Right cardiac atrium (tissue), 5 donors: ENCODE measurements around the gene SLC6A9. TPM values are rescaled to one million over a fixed set of nuclear protein-coding genes. Genes with fewer than 3 reads are reported as not detected.

ENCODE experiments used
- ATAC-seq, 2 donors: fragments of 200-7000 bp; cut with Tn5 transposase; one replicate each; pipeline versions ENCODE4 v1.8.0 to v1.9.1; 2020; ENCODE audit warnings: moderate library complexity in 2 of 2, mild to moderate bottlenecking in 1 of 2
- DNase-seq, 3 donors: peaks; one replicate each; pipeline ENCODE4 v3.0.0-alpha.2; 2020
- H3K27ac ChIP-seq: one replicate; pipeline ENCODE4 v1.5.1; 2013; ENCODE audit warnings: mild to moderate bottlenecking, low read length, control low read depth, moderate library complexity
- H3K27me3 ChIP-seq: one replicate; pipeline ENCODE4 v1.6.1; 2013; ENCODE audit not compliant: control insufficient read depth, insufficient read depth
- H3K4me1 ChIP-seq: one replicate; pipeline ENCODE4 v1.6.1; 2013; ENCODE audit warnings: low read length; ENCODE audit not compliant: control insufficient read depth, insufficient read depth
- H3K4me3 ChIP-seq: one replicate; pipeline ENCODE4 v1.5.1; 2013; ENCODE audit warnings: low read length, control low read depth
- H3K9me3 ChIP-seq: one replicate; pipeline ENCODE4 v1.6.1; 2013; ENCODE audit warnings: low read length; ENCODE audit not compliant: control insufficient read depth
- WGBS: extraction: QIAGEN DNeasy Blood & Tissue Kit; methylation state at CpG from one replicate; pipeline ENCODE4 v1.1.7; 2013; 5-methylcytosine and 5-hydroxymethylcytosine counted together
- intact Hi-C, 4 donors: fragments of 100-400 bp; cut with DNase I; formaldehyde crosslinking; loops; one replicate each; pipeline versions ENCODE4 v1.11.0 to v1.14.0; 2022 to 2023
- polyA plus RNA-seq: library from polyadenylated mRNA; stranded (reverse); fragments of 200-250 nt; gene quantifications from one replicate; pipeline ENCODE4 v1.2.3, GENCODE V29; 2013
- total RNA-seq, 4 donors: library from RNA; stranded (reverse); fragmentation: NEBNext Ultra II Directional; extraction: Animal tissue kit (Norgen Biotek cat#: 25700); gene quantifications; one replicate each; pipeline ENCODE4 v1.2.1, GENCODE V29; 2021
- donor health status: healthy with polysubstance abuse.
- donor health status: DM: no; HTN: yes; CAD: no.
- donor health status: DM: no; HTN: no; CAD: no.
- donor health status: DM: no; HTN: yes; CAD: no; lungs with severe emphysema.
- donor health status: DM: yes; HTN: yes; CAD: no.

Gene SLC6A9
- total and polyA plus RNA-seq, 5 donors, result 0.95 to 1.6 (median 1.1) TPM

DNA sequence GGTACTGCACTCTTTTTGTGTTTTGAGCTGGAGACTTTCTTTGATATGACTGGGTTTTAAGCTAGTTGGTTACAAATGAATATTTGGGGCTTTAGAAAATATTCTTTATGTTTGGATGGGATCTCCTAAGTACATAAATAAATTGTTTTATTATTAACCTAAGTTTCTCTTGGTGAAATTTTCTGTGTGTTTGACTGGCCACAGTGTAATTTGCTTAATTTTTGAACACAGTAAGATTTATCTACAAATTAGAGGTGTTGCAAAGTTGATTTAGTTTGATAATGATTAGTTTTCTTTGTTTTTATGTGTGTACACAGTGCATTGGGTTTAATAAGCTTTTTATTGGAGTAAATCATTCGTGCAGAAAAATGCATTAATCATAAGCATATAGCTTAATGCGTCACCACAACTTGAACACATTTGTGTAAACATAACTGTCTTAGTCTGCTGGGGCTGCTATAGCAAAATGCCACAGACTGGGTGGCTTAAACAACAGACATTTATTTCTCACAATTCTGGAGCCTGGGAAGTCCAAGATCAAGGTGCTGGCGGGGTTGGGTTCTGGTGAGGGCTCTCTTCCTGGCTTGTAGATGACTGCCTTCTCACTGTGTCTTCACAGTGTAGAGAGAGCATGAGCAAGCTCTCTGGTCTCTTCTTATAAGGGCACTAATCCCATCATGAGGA, 17.4 kb upstream of the SLC6A9 start:
- intact Hi-C loops, result loop anchor here in 1 of 4 donors (5.0 kb wide), 1 partner anchor 46 kb away; no protein-coding TSS in a partner anchor

DNA sequence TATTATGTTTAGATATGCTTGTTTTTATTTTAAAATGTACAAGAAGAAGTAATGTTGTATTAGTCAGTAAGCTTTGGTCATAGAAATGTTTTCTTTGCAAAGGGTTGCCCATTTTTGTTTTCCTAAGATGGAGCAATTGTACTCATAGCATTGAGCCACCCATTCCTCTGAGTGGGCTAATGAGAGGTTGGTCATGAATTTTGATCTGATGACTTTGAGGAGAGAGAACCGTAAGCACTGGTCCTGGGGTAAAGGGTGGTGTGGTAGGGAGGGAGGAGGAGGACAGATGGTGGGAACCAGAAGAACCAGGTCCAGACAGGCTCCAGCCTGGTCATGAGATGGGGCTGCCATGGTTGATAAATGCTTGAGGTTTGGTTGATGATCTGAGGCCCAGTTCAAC, 15.9 kb upstream of the SLC6A9 start:
- 86% methylated on average over 1 of the region's 1 CpG for WGBS
- H3K27ac ChIP-seq, result no peak overlapping the region
- no peak for ATAC-seq

More for the DNA sequence above, 17.4 kb upstream of the SLC6A9 start:
- no peaks in the 10 kb centered on the region for H3K27me3 ChIP-seq
- no peaks in the 10 kb centered on the region for H3K9me3 ChIP-seq
- no peak for DNase-seq
- H3K4me3 ChIP-seq, result no peak overlapping the region
- WGBS, result 82% methylated on average over 3 of the region's 3 CpGs
- no peaks in the 10 kb centered on the region for H3K4me1 ChIP-seq
- no peak overlapping the region for H3K27ac ChIP-seq
- no peak for ATAC-seq

DNA sequence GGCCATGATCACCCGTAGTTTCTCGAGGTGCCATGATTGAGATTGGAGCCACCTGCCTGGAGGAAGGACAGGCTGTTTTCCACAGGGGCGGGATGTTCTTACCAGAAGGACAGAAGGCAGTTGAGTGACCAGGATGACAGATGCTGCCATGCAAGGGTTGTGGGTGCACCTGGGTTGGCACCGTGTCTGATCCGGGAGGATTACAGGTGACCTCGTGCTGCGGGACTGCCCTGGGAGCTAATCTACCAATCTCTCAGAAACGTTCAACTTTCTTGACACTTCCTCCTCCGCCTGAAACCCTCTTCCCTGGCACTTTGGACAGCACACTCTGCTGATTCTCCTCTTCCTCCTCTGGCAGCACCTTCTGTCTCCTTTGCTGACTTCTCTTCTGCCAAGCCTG, 13.8 kb upstream of the SLC6A9 start:
- WGBS, result 74% methylated on average over 9 of the region's 9 CpGs
- no peak for ATAC-seq

More for the DNA sequence above, 15.9 kb upstream of the SLC6A9 start:
- intact Hi-C loops, result loop anchor here in 1 of 4 donors (5.0 kb wide), 1 partner anchor 45 kb away; no protein-coding TSS in a partner anchor
- no peaks in the 10 kb centered on the region for H3K27me3 ChIP-seq
- no peaks in the 10 kb centered on the region for H3K9me3 ChIP-seq
- no peak overlapping the region for H3K4me3 ChIP-seq
- DNase-seq, result no peak
- no peaks in the 10 kb centered on the region for H3K4me1 ChIP-seq

DNA sequence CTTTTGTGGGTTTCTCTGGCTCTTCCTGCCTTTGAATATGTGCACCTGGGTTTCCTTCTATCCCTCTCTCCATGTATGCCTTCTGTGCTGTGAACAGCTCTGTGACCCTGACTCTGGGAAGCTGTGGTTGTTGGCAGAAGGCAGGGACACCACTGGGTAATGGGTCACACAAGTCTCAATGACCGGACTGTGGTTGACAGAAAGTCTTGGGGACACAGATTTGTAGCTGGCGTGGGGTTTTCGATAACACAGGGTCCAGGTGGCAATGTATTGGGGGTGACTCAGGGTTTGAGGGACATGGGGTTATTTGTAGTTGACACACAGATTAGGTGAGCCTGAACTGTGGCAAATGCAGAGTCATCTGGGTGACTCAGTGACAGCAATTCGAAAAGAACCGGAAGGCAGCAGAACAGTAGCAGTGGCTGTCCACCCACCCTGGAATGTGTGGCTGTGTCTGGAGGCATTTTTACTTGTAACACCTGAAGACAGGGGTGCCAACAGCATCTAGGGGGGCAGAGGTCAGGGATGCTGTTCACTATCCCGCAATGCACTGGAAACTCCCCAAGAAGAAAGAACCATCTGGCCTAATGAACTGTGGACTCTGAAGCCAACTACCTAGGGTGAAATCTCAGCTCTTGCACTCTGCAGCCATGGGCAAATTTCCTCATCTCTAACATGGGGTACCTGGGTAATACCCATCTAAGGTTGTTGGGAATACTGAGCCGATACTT, 13.0 kb upstream of the SLC6A9 start:
- ATAC-seq (no peak), DNase-seq (no peak)
- Histone ChIP-seq H3K27me3 (no peaks in the 10 kb centered on the region), H3K4me3 (no peak overlapping the region), H3K9me3 (no peaks in the 10 kb centered on the region), H3K27ac (no peak overlapping the region), H3K4me1 (no peaks in the 10 kb centered on the region)
- WGBS, result 91% methylated on average over 7 of the region's 7 CpGs
- intact Hi-C loops, result loop anchor here in 1 of 4 donors (5.0 kb wide), 1 partner anchor 517 kb away; no protein-coding TSS in a partner anchor

More for the DNA sequence above, 13.8 kb upstream of the SLC6A9 start:
- no peak overlapping the region for H3K4me3 ChIP-seq
- no peaks in the 10 kb centered on the region for H3K4me1 ChIP-seq
- no peaks in the 10 kb centered on the region for H3K9me3 ChIP-seq
- no peaks in the 10 kb centered on the region for H3K27me3 ChIP-seq
- H3K27ac ChIP-seq, result no peak overlapping the region
- intact Hi-C loops, result loop anchor here in 1 of 4 donors (5.0 kb wide), 1 partner anchor 43 kb away; no protein-coding TSS in a partner anchor
- DNase-seq, result no peak

DNA sequence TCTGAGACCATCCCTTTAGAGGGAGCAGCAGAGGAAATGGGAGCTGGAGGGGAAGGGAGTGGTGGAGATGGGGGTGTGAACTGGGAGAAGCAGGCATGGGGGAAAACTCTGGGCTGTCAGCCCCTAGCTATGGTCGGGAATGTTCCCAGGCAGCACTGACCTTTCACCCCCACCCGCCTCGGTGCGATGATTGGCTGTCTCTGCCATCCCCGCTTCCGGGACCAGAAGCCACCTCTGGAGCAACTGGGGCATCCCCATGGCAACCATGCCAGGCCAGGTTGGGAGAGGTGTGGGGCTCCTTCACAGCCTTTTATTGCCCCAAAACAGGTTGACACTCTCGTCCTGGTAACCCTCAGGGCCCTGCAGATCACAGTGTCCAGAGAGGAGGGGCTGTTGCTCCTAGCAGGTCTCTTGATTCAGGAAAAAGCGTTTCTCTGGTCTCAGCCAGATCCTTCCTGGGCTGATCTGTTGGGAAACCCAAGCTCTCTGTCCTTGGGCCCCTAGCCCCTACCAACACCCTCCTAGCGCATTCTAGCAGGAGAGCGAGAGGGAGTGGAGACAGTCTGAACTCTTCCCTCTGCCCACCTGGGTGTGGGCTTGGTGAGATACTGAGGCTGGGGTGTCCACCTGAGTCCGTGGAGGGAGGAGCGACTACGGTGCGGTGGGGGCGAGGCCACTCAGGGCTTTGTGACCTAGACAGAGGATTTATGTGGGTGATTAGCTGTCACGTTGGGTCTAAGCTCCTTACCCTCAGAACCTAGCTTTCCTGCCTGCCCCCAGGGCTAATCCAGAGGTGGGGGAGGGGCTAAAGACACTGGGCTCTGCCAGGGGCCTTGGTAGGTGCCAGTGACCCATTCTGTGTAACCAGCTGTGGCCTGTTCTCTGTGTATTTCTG, 12.2 kb upstream of the SLC6A9 start:
- H3K9me3 ChIP-seq, result no peaks in the 10 kb centered on the region
- H3K4me3 ChIP-seq, result no peak overlapping the region
- WGBS, result 67% methylated on average over 16 of the region's 16 CpGs
- no peak for ATAC-seq
- intact Hi-C loops, result loop anchor here in 1 of 4 donors (5.0 kb wide), 1 partner anchor 516 kb away; no protein-coding TSS in a partner anchor
- no peaks in the 10 kb centered on the region for H3K27me3 ChIP-seq
- no peak overlapping the region for H3K27ac ChIP-seq
- no peaks in the 10 kb centered on the region for H3K4me1 ChIP-seq
- DNase-seq, result no peak

DNA sequence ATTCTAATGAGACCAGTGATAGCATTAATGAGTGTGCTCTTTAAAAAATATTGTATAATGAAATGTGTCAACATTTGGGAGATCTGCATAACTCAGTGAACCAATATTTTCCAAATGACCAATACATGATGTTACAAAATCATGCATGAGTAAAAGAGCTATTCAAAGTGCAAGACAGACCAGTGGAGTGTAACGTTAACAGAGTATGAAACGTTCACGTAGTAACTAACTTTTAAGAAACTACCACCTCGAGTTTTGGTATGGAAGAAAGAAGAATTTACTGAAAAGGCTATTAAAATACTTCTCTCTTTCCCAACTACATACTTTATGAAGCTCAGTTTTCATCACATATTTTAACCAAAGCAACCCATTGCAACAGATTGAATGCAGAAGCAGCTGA, 9.6 kb upstream of the SLC6A9 start:
- 75% methylated on average over 4 of the region's 4 CpGs for WGBS
- H3K9me3 ChIP-seq, result no peaks in the 10 kb centered on the region
- H3K27me3 ChIP-seq, result no peaks in the 10 kb centered on the region
- no peak overlapping the region for H3K27ac ChIP-seq
- ATAC-seq, result no peak
- no peak overlapping the region for H3K4me3 ChIP-seq
- H3K4me1 ChIP-seq, result peaks cover 5% of the 10 kb centered on the region
- no peak for DNase-seq
- intact Hi-C loops, result loop anchor here in 1 of 4 donors (5.0 kb wide), 1 partner anchor 514 kb away; no protein-coding TSS in a partner anchor

DNA sequence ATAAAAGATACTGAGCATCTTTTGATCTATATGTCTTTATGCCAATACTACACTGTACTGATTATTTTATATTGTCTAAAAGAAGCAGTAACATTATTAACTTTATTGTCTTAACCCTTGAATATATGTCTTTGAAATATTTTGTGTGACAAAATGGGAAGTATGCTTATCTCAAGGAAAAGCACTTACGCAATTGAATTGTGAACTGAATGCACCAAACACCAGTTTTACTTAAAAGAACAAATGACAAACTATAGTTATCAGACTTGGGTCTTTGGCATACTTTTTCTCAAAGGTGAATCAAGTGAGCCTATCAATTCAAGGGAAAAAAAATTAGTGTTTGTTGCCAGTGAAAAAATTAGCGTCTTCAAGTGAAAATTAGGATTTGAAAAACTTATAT, 9.2 kb upstream of the SLC6A9 start:
- peaks cover 5% of the 10 kb centered on the region for H3K4me1 ChIP-seq
- DNase-seq (no peak), ATAC-seq (no peak)
- H3K27me3 ChIP-seq, result no peaks in the 10 kb centered on the region
- H3K4me3 ChIP-seq, result no peak overlapping the region
- WGBS, result 79% methylated on average over 2 of the region's 2 CpGs
- H3K27ac ChIP-seq, result no peak overlapping the region
- intact Hi-C loops, result loop anchor here in 1 of 4 donors (5.0 kb wide), 1 partner anchor 513 kb away; no protein-coding TSS in a partner anchor
- no peaks in the 10 kb centered on the region for H3K9me3 ChIP-seq

DNA sequence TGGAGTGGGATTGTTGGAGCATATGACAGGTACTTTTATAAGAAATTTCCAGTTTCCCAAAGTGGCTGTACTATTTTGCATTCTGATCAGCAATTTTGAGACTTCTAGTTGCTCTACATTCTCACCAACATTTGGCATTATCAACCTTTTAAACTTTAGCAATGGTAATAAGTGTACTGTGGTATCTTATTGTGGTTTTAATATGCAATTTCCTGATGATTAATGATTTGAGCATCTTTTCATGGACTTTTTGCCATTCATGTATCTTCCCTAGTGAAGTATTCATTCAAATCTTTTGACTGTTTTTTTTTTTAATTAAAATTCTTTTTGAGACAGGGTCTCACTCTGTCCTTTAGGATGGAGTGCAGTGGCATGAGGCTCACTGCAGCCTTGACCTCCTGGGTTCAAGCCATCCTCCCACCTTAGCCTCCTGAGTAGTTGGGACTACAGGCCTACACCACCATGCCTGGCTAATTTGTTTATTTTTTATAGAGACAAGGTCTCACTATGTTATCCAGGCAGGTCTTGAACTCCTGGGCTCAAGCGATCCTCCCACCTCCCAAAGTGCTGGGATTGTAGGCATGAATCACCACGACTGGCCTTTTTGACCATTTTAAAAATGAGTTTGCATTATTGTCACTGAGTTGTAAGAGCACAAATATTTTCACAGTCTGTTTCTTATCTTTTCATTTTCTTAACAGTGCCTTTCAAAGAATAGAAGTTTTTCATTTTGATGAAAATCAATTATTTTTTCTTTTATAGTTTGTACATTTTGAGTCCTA, 7.8 kb upstream of the SLC6A9 start:
- Histone ChIP-seq H3K4me1 (peaks cover 9% of the 10 kb centered on the region), H3K27me3 (no peaks in the 10 kb centered on the region), H3K4me3 (no peak overlapping the region), H3K9me3 (no peaks in the 10 kb centered on the region), H3K27ac (no peak overlapping the region)
- ATAC-seq, result no peak
- intact Hi-C loops, result loop anchor here in 3 of 4 donors (5.0 to 10.0 kb wide), 3 partner anchors 37 to 274 kb away; no protein-coding TSS in a partner anchor
- no peak for DNase-seq
- WGBS, result 85% methylated on average over 2 of the region's 2 CpGs

DNA sequence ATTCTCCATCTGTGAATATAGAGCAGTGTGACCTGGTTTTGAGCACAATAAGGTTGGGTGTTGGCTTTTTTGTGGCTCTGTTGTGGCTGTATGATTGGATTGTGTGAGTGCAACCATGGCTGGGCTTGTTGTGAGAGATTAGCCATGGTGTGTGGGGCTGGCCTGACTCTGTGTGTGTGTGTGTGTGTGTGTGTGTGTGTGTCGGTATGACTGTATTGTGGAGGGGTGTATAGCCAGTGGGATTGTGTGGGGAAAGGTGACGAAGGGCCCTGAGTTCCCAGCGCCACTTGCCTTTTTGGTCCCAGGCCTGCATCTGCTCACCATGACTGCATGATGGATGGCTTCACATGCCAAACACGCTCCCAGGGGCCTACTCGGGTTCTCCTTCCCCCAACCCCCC, 5.9 kb upstream of the SLC6A9 start:
- intact Hi-C loops, result loop anchor here in 3 of 4 donors (5.0 to 10.0 kb wide), 3 partner anchors 35 to 272 kb away; no protein-coding TSS in a partner anchor

More for the DNA sequence above, 5.9 kb upstream of the SLC6A9 start:
- Histone ChIP-seq H3K27ac (no peak overlapping the region), H3K27me3 (no peaks in the 10 kb centered on the region), H3K9me3 (no peaks in the 10 kb centered on the region), H3K4me3 (no peak overlapping the region), H3K4me1 (peaks cover 9% of the 10 kb centered on the region)
- WGBS, result 59% methylated on average over 5 of the region's 5 CpGs
- DNase-seq (no peak), ATAC-seq (no peak)
